ENCODE results near the gene LYRM1.
"Not testable (repeated sequence)": the region's sequence is repeated elsewhere in the genome, so short reads cannot be mapped to it uniquely, and the experiment has no call there.

LYRM1 gene

DNA sequence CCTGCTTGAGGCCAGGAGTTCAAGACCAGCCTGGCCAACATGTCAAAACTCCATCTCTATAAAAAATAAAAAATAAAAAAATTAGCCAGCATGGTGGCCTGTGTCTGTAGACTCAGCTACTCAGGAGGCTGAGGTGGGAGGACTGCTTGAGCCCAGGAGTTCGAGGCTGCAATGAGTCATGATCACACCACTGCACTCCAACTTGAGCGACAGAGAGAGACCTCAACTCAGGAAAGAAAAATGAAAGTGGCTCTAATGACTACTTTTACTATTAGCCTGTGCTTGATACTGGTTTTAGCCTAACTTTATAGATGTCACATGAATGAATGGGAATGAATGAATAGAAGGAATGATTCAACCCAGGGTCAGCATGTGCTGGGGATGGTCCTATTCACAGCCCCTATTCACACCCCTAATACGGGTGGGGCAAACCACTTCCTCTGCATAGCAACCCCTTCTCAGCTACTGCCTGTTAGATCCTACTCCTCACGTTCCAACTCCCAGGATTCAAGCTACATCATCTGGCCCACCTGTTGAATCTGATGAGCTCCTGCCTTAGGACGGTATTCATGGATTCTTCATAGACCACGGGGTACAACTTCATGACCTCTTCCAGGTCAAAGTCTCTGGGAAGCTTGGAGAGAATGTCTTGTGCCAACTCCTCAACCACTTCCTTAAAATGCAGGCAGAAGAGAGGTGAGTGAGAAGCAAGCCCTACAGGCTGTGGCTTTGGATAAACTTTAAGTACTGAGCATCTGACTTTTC is 40.5 kb downstream of the LYRM1 start:
- no peak for DNase-seq

GRCh38 chr16:20941636-20941926 is 41.0 kb downstream of the LYRM1 start:
- no peak for DNase-seq

GRCh38 chr16:20942256-20942655 is 41.7 kb downstream of the LYRM1 start:
- no peak for DNase-seq

DNA sequence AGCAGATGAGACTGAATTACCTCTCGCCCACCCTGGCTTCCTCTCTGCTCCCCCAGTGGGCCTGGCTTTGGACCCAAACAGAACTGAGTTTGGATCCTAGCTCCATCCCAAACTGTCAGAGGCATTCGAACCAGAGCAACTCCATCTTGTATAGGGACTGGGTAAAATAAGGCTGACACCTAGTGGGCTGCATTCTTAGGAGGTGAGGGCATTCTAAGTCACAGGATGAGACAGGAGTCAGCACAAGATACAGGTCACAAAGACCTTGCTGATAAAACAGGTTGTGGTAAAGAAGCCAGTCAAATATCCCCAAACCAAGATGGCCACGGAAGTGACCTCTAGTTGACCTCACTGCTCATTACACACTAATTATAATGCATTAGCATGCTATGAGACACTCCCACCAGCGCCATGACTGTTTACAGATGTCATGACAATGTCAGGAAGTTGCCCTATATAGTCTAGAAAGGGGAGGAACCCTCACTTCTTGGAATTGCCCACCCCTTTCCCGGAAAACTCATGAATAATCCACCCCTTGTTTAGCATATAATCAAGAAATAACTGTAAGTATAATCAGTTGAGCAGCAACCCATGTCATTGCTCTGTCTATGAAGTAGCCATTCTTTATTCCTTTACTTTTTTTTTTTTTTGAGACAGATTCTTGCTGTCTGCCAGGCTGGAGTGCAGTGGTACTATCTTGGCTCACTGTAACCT is 44.4 kb downstream of the LYRM1 start:
- DNase-seq, result peak; percentile 55

DNA sequence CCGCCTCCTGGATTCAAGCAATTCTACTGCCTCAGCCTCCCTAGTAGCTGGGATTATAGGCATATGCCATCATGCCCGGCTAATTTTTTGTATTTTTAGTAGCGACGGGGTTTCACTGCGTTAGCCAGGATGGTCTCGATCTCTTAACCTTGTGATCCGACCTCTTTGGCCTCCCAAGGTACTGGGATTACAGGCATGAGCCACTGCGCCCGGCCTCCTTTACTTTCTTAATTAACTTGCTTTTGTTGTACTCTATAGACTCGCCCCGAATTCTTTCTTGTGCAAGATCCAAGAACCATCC is 45.0 kb downstream of the LYRM1 start:
- not testable (repeated sequence) for DNase-seq

- DNase-seq, result no peak
Measured at GRCh38 chr16:20946015-20946629, 45.6 kb downstream of the LYRM1 start.

DNA sequence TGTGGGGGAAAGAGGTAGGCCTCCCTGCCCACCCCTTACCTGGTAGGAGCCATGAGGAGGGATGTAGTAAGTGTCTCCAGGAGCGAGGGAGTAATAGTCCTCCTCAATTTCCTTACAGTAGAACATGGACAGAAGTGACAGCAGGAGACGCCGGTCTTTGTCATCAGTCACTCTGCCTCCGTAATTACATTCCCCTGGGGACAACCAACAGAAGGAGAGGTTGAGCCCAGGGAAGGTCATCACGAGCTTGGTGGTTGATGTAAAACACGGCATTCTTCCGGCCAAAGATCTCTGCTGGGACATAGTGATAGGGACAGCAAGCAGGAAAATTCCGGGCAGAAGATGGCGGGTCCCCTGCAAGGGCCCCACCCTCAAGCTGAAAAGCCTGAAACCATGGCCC is 47.9 kb downstream of the LYRM1 start:
- no peak for DNase-seq

DNA sequence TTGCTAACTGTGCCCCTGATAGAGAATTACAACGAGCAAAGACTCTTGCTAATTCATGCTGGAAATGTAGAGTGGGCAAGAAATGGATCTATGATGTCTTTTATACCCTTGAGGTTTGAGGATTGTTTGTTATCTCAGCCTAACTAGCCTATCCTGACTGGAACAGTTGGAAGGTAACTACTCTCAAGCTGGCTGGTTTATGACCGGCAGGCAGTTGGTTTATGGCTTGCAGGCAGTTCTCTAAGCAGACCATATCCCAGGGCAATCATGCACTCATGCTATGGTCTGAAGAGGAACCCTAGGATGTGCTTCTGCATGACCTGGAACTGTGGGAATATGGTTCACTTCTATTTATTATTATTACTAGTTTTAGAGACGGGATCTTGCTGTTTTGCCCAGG is 49.1 kb downstream of the LYRM1 start:
- no peak for DNase-seq

DNA sequence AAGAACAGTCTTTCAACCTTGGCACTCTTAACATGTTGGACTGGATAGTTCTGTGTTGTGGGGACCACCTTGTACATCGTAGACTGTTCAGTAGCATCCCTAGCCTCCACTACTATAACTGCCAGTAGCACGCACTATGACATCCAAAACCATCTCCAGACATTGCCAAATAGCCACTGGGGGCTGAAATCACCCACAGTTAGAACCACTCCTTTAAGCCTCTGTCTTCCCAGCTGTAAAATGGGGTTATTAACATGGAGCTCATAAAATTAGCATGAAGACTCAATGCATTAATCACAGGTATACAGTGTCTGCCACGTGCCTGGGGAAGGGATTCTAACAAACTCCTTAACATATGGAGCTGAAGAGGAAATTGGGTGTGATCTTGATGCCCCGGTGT is 49.7 kb downstream of the LYRM1 start:
- no peak for DNase-seq

GRCh38 chr16:20952139-20952920 is 51.8 kb downstream of the LYRM1 start:
- no peak for DNase-seq

GRCh38 chr16:20954574-20954973 is 54.0 kb downstream of the LYRM1 start:
- no peak for DNase-seq

DNA sequence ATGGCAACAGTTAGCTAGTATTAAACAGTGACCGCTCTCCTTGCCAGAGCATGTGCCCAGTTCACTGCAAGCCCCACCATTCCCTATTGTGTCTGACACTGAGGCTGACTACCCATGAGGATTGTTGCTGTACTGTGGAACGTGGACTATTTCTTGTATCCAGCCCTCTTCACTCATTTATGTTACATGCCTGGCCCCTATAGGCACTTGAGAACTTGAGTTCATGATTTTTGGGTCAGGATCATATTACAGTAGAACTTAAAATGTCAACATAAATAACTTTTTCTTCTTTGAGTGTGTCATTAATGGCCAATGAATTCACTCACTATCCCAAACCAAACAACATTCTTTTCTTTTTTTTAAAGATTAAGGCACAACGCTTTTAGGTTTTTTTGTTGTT is 55.7 kb downstream of the LYRM1 start:
- DNase-seq, result no peak

DNA sequence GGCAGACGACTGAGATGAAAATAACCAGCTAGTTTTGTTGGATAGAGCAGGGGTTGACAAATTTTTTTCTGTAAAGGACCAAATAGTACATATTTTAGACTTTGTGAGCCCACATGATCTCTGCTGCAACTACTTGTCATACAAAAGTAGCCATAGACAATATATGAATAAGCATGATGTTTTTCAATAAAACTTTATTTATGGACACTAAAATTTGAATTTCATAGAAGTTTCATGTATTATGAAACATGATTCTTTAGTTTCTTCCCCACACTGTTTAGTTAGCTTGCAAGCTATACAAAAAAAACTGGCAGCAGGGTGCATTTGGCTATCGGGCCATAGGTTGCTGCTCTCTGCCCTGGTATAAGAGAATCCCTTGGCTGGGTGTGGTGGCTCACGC is 56.6 kb downstream of the LYRM1 start:
- no peak for DNase-seq

DNA sequence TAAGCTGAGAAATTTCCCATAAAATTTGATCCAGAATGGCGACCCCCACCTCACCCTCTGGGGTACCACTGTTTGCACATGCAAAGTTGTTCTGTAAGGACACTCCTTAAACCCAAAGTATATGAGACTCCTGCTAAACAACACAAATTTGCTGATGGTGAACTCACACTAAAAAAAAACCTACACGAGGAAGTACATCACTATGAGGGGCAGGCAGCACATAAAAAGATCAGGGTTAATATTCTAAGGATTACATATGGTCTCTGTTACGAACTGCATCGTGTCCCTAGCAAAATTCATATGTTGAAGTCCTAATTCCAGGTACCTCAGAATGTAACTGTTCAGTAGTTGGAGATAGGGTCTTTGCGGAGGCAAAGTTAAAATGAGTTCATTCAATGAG is 60.3 kb downstream of the LYRM1 start:
- DNase-seq, result no peak

DNA sequence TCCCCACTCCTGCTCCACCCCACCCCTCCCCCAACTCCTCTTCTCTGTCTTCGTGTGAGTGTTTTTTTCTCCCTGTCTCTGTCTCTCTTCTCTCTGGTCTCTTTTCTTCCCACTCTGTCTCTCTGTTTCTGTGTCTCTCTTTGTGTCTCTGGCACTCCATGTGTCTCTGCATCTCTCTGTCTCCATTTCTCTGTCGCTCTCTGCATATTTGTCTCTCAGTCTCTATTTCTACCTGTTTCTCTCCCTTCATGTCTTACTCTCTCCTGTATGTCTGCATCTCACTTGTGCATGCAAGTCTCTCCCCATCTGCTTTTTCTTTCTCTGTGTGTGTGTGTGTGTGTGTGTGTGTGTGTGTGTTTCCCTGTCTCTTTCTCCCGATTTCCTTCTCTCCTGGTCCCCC is 68.2 kb downstream of the LYRM1 start:
- no peak for DNase-seq

DNA sequence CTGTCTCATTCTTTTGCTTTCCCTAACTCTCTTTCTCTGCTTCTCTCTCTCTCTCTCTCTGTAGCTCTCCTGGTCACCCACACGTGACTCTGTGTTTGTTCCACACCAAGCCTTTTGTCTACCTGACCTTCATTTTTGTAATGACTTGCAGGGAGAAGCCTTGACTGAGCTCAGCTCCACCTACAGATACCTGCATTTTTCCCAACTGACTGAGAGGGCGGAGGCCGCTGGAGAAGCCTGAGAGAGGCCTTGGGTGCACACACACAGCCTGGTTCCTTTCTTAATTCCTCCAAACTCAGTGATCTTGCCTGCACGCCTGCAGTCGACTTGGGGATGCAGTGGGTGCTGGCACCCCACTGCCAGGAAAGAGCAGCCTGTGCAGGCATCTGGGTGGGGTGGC is 68.8 kb downstream of the LYRM1 start:
- no peak for DNase-seq

GRCh38 chr16:20971401-20971800 is 70.8 kb downstream of the LYRM1 start:
- DNase-seq, result no peak

DNA sequence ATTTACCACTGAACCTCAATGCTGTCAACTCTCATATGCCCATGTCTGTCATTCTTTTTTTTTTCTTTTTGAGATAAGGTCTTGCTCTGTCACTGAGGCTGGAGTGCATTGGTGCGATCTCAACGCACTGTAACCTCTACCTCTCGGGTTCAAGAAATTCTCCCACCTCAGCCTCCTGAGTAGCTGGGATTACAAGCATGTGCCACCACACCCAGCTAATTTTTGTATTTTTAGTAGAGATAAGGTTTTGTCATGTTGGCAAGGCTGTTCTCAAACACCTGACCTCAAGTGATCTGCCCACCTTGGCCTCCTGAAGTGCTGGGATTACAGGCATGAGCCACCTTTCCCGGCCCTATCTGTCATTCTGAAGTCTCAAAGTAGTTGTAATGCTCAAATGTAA is 72.6 kb downstream of the LYRM1 start:
- DNase-seq, result not testable (repeated sequence)

Data from CD4-positive, alpha-beta T cell treated with Interferon gamma for 1 hour (primary cell).